Fibroblast of lung (primary cell): ENCODE results near the gene SPACDR.

Experiments
- CTCF ChIP-seq, 2 donors: IDR thresholded peaks in 1 of 2; conservative IDR thresholded peaks in 1 of 2; 1 replicate in 1 of 2; 2 replicates in 1 of 2; pipeline ENCODE4 v1.5.1; 2011 to 2012; ENCODE audit warnings: low read length in 2 of 2, control low read depth in 1 of 2, inconsistent platforms in 1 of 2, low read depth in 1 of 2, mild to moderate bottlenecking in 1 of 2
- EZH2 ChIP-seq: IDR thresholded peaks from 2 replicates; pipeline ENCODE4 v1.5.1; 2012; ENCODE audit warnings: low read length, control low read depth, mild to moderate bottlenecking; ENCODE audit errors: missing control alignments

GRCh38 chr7:100472854-100473499, 8.9 kb upstream of the SPACDR start:
- TF ChIP-seq CTCF (conservative IDR thresholded peaks at IDR 0.05 in 1 of 2, IDR thresholded peaks at IDR 0.05 in 1 of 2; ENCODE audit: low read depth in 1 of 2, low read length in 2 of 2) (no peak), EZH2 (no peak)
